ENCODE results near the gene OPA1.

- TF ChIP-seq CTCF (IDR thresholded peaks at IDR 0.05) (no peak), POLR2AphosphoS5 (IDR thresholded peaks at IDR 0.05) (no peak), POLR2A (IDR thresholded peaks at IDR 0.05; ENCODE audit: low read depth) (no peak)
Measured at GRCh38 chr3:193589129-193589528, 3.9 kb upstream of the OPA1 start.
